Esophagus muscularis mucosa (tissue), 4 donors: ENCODE results near the gene HIF1A. TPM values are rescaled to one million over a fixed set of nuclear protein-coding genes. Genes with fewer than 3 reads are reported as not detected.
A peak's percentile ranks its signal among the peaks of the same experiment; 100 is the strongest.

Experiments
- DNase-seq: peaks from one replicate; pipeline ENCODE4 v3.0.0-alpha.2; 2017; ENCODE audit errors: extremely low spot score
- H3K27ac ChIP-seq, 4 donors: fragments of 200-600 bp; sonication (generic); replicated peaks in 1 of 4; 1 replicate in 3 of 4; 2 replicates in 1 of 4; pipeline ENCODE4 v1.5.1; 2016 to 2019; ENCODE audit warnings: mild to moderate bottlenecking in 1 of 4
- H3K27me3 ChIP-seq, 4 donors: fragments of 200-600 bp; sonication (generic); one replicate each; pipeline versions ENCODE4 v1.5.1 to v1.6.0; 2016 to 2019
- H3K36me3 ChIP-seq, 4 donors: fragments of 200-600 bp; sonication (generic); one replicate each; pipeline ENCODE4 v1.5.1; 2016 to 2019
- H3K4me1 ChIP-seq, 4 donors: fragments of 200-600 bp; sonication (generic); one replicate each; pipeline ENCODE4 v1.5.1; 2016 to 2019
- H3K4me3 ChIP-seq, 4 donors: fragments of 200-600 bp; sonication (generic); 1 replicate in 2 of 4; 2 replicates in 2 of 4; pipeline ENCODE4 v1.5.1; 2016 to 2019; ENCODE audit warnings: mild to moderate bottlenecking in 4 of 4, moderate library complexity in 1 of 4
- H3K9me3 ChIP-seq, 4 donors: fragments of 200-600 bp; sonication (generic); 1 replicate in 3 of 4; 2 replicates in 1 of 4; pipeline ENCODE4 v1.5.1; 2016 to 2019
- CTCF ChIP-seq, 3 experiments: fragments of 200-600 bp in 2 of 3; fragments of 450-650 bp in 1 of 3; sonication (generic) in 2 of 3; IDR thresholded peaks; one replicate each; pipeline ENCODE4 v1.5.1; 2017 to 2019; ENCODE audit warnings: antibody characterized with exemption in 3 of 3, mild to moderate bottlenecking in 2 of 3, moderate library complexity in 1 of 3
- EP300 ChIP-seq: sonication (generic); formaldehyde crosslinking; IDR thresholded peaks from one replicate; pipeline ENCODE4 v1.6.1; 2017; ENCODE audit warnings: antibody characterized with exemption
- POLR2A ChIP-seq: fragments of 450-650 bp; IDR thresholded peaks from one replicate; pipeline ENCODE4 v1.6.1; 2017; ENCODE audit warnings: antibody characterized with exemption, moderate library complexity, mild to moderate bottlenecking, low read depth
- POLR2AphosphoS5 ChIP-seq, 2 donors: sonication (generic); formaldehyde crosslinking; IDR thresholded peaks; one replicate each; pipeline ENCODE4 v1.6.1; 2017; ENCODE audit warnings: antibody characterized with exemption in 2 of 2
- WGBS: methylation state at CpG from one replicate; pipeline ENCODE4 v1.1.5; 2018; 5-methylcytosine and 5-hydroxymethylcytosine counted together
- intact Hi-C: fragments of 100-400 bp; cut with DNase I; formaldehyde crosslinking; loops from one replicate; pipeline ENCODE4 v1.15.1; 2023
- total RNA-seq, 4 donors: library from RNA; depleted of rRNA; stranded (reverse); fragments of >200 nt; gene quantifications; one replicate each; pipeline versions ENCODE4 v1.1.0 to v1.2.1, GENCODE V29; 2016

HIF1A gene
- 100 to 1,000 TPM in 1 of 4 donors, 10 to 100 TPM in 3; 77.4 to 156 (median 86.5) TPM for total RNA-seq

- peaks cover 15 to 40% (median 37%) of the 10 kb centered on the region in 4 donors for H3K4me1 ChIP-seq
- TF ChIP-seq POLR2AphosphoS5 (IDR thresholded peaks at IDR 0.05) (peak; percentile 97 to 98), CTCF (IDR thresholded peaks at IDR 0.05) (peak in 2 of 3 experiments; percentile 12 to 31), POLR2A (peak; percentile 93), EP300 (no peak)
- peak within 1 kb of the TSS; percentile 88 to 100 (median 96) for H3K27ac ChIP-seq
- peak; percentile 98 for DNase-seq
- no peaks in the 10 kb centered on the region for H3K9me3 ChIP-seq
- intact Hi-C loops = loop anchor here (5.0 to 10.0 kb wide), 2 partner anchors 67 to 220 kb away; partner anchors contain the start of gene SNAPC1
- peak within 1 kb of the TSS; percentile 77 to 98 (median 88) for H3K4me3 ChIP-seq
- 4% methylated on average over 21 of the region's 68 CpGs for WGBS
- no peaks in the 10 kb centered on the region for H3K27me3 ChIP-seq
- no peaks in the 10 kb centered on the region for H3K36me3 ChIP-seq
These were observed at the start of gene HIF1A for GRCh38 chr14:61694830-61695694. Gene HIF1A, plus strand, starts transcription at chr14:61695513. Its CDS starts 292 bp downstream, at chr14:61695805.

DNA sequence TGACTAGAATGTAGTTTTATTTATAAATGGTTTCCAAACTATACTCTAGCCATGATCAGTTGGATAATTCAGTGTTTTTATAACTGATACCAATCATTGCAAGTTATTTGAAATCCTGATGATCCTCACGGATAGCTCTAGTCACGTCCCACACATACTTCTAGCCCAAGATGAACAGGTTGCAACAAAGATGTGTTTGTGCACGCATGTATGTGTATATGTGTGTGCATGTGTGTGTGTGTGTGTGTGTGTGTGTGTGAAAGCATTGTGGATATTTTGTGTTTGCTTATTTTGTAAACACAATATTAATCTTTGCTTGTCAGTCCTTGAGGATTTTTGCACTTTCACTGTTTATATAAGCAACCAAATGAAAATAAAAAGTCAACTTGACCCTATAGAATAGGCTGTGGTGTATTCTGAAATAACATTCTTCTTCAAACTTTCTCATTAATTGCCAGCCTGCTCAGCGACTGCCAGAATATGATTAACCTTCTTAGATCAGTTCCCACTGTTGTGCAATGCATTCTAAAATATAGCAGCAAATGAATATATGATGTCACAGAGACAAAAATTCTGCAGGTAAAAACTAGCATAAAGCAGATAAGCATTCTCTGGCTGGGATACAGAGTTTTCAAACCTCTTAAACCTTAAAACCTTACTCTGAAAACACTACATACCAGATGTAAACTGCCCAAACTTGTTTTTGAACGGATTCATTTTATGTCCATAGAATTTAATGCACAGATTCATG, 48.8 kb upstream of the HIF1A start:
- no peak overlapping the region for H3K4me3 ChIP-seq
- peaks cover 0 to 6% (median 1%) of the 10 kb centered on the region in 4 donors for H3K4me1 ChIP-seq
- H3K27ac ChIP-seq = no peak overlapping the region
- 87% methylated on average over 5 of the region's 5 CpGs for WGBS
- no peaks in the 10 kb centered on the region for H3K36me3 ChIP-seq
- no peaks in the 10 kb centered on the region for H3K27me3 ChIP-seq
- H3K9me3 ChIP-seq = no peaks in the 10 kb centered on the region
- no peak for DNase-seq
- intact Hi-C loops = no loop called here
- no peak for TF ChIP-seq POLR2A

DNA sequence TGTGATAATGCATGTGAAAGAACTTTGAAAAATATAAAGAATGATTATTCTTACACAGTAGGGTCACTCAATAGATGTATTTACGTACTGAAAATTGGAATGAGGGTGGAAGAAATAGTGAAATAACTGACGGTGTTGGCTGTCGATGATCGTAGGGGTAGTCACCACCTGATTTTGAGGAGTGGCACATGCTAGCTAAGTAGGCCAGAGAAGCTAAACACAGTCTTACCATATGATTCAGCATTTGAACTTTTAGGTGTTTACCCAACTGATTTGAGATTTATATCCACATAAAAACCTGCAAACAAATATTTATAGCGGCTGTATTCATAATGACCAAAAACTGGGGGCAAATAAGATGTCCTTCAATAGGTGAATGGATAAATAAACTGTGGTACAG, 47.6 kb upstream of the HIF1A start:
- intact Hi-C loops = no loop called here
- Histone ChIP-seq H3K27me3 (no peaks in the 10 kb centered on the region), H3K4me1 (peaks cover 0 to 1% (median 0%) of the 10 kb centered on the region in 4 donors), H3K9me3 (no peaks in the 10 kb centered on the region), H3K4me3 (no peak overlapping the region), H3K27ac (no peak overlapping the region), H3K36me3 (no peaks in the 10 kb centered on the region)
- TF ChIP-seq EP300 (no peak), POLR2AphosphoS5 (IDR thresholded peaks at IDR 0.05) (no peak), POLR2A (no peak), CTCF (IDR thresholded peaks at IDR 0.05) (no peak)
- DNase-seq = no peak
- WGBS = 98% methylated on average over 5 of the region's 5 CpGs

GRCh38 chr14:61648377-61648776, 46.9 kb upstream of the HIF1A start:
- intact Hi-C loops = no loop called here
- peak; percentile 3 for DNase-seq
- no peak for TF ChIP-seq EP300
- TF ChIP-seq POLR2AphosphoS5 (IDR thresholded peaks at IDR 0.05) = no peak
- TF ChIP-seq CTCF (IDR thresholded peaks at IDR 0.05) = no peak
- TF ChIP-seq POLR2A = no peak
- no peak overlapping the region for H3K27ac ChIP-seq
- peaks cover 3 to 4% (median 4%) of the 10 kb centered on the region in 4 donors for H3K4me1 ChIP-seq
- H3K36me3 ChIP-seq = no peaks in the 10 kb centered on the region
- no peak overlapping the region for H3K4me3 ChIP-seq
- H3K27me3 ChIP-seq = no peaks in the 10 kb centered on the region
- H3K9me3 ChIP-seq = no peaks in the 10 kb centered on the region

DNA sequence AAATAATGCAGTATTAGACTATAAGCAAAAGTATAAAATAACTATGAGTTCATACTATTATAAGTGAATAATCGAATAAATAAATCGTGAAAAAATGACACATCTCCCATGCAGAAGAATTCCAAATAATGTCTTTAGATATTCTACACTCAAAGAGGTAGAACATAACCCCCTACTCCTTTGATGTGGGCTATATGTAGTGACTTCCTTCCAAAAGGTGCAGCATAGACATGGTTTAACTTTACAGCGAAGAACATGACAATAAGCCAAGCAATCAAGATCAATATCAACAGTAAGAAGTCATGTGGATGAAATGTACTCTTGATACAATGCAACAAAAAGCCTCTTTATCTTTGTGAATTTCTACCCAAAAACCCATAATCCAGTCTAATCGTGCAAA, 46.0 kb upstream of the HIF1A start:
- H3K27me3 ChIP-seq = no peaks in the 10 kb centered on the region
- H3K4me1 ChIP-seq = peaks cover 8 to 13% (median 11%) of the 10 kb centered on the region in 4 donors
- intact Hi-C loops = no loop called here
- H3K9me3 ChIP-seq = no peaks in the 10 kb centered on the region
- no peaks in the 10 kb centered on the region for H3K36me3 ChIP-seq
- no peak for DNase-seq
- TF ChIP-seq POLR2A = no peak
- no peak for TF ChIP-seq EP300
- no peak for TF ChIP-seq POLR2AphosphoS5 (IDR thresholded peaks at IDR 0.05)
- TF ChIP-seq CTCF (IDR thresholded peaks at IDR 0.05) = no peak
- 89% methylated on average over 4 of the region's 4 CpGs for WGBS
- no peak overlapping the region for H3K4me3 ChIP-seq
- H3K27ac ChIP-seq = no peak overlapping the region
